HG03460 (cell line): Measurements from ENCODE around the gene SLC25A11.
"Not testable (repeated sequence)": the region's sequence is repeated elsewhere in the genome, so short reads cannot be mapped to it uniquely, and the experiment has no call there.

Source experiments
- ATAC-seq: cut with Tn5 transposase; IDR thresholded peaks from one replicate; pipeline ENCODE4 v1.9.1; 2021; ENCODE audit not compliant: unreplicated experiment

The SLC25A11 gene

DNA sequence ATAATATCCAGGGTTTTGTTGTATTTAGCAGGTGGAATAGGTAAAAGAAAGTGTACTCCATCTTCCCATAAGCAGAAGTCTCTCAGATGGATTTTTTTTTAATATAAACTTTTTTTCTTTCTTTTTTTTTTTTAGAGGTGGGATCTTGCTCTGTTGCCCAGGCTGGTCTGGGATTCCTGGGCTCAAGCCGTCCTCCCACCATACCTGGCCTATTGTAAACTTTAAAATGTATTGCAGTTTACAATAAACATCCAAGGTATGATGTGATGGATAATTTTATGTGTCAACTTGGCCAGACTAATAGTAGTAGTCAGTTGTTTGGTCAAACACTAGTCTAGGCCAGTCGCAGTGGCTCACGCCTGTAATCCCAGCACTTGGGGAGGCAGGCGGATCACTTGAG is 18.5 kb downstream of the SLC25A11 start:
- ATAC-seq: no peak

DNA sequence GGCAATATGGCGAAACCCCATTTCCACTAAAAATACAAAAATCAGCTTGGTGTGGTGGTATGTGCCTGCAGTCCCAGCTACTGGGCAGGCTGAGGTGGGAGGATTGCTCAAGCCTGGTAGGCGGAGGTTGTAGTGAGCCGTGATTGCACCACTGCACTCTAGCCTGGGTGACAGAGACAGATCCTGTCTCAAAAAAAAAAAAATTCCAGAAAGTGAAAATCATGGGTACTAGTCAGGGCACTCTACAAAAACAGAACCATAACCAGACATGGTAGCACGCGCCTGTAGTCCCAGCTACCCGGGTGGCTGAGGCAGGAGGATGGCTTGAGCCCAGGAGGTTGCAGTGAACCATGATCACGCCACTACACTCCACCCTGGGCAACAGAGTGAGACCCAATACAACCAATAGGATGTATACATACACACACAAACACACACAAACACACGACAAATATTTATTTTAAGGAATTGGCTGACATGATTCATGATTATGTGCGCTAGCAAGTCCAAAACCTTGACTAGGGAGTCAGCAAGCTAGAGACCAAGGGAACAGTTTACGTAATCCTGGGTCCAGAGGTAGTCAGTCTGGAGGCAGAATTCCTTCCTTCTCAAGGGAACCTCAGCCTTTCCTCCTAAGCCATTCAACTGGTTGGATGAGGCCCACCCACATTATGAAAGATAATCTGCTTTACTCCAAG is 19.3 kb downstream of the SLC25A11 start:
- ATAC-seq: no peak

DNA sequence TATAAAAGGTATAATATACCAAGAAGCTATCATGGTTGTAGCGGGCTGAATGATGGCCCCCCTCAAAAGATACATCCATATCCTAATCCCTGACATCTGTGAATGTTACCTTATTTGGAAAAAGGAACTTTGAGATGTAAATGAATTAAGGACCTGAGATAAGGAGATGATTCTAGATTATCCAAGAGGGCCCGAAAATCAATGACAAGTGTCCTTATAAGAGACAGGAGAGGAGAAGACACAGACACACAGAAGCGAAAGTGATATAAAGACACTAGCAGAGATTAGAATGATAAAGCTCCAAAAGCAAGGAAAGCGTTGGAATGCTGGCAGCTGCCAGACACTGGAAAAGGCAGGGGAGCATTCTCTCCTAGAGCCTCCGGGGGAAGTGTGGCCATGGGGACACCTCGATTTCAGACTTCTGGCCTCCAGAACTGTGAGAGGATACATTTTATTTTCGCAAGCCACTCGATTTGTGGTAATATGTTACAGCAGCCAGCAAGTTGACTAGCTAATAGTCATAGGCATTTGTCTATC is 20.3 kb downstream of the SLC25A11 start:
- ATAC-seq: no peak

DNA sequence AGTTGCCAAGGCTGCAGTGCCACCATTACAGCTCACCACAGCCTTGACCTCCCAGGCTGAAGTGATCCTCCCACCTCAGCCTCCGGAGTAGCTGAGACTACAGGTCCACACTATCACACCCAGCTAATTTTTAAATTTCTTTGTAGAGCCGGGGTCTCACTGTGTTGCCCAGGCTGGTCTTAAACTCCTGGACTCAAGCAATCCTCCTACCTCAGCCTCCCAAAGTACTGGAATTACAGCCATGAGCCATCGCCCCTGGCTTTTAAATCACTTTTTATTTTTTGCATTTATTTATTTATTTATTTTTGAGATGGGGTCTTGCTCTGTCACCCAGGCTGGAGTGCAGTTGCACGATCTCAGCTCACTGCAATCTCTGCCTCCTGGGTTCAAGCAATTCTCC is 25.3 kb downstream of the SLC25A11 start:
- ATAC-seq: not testable (repeated sequence)

DNA sequence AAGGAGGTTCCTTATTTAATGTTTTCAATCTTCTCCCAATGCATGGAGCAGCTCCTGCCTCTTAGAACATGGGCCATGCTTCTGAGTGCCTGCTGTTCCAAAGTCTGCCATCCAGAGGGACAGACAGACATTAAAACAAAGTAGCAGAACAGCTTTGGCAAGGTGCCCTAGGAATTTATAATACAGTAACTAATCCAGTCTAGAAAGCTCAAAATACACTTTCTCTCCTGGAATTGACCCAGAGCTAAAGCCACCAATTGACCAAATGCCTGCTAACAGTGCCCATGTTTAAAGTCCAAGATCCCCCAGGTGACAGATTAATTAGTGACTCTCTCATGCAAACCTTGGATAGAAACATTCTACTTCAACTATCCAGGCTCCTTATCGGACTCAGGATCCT is 25.9 kb downstream of the SLC25A11 start:
- ATAC-seq: no peak

DNA sequence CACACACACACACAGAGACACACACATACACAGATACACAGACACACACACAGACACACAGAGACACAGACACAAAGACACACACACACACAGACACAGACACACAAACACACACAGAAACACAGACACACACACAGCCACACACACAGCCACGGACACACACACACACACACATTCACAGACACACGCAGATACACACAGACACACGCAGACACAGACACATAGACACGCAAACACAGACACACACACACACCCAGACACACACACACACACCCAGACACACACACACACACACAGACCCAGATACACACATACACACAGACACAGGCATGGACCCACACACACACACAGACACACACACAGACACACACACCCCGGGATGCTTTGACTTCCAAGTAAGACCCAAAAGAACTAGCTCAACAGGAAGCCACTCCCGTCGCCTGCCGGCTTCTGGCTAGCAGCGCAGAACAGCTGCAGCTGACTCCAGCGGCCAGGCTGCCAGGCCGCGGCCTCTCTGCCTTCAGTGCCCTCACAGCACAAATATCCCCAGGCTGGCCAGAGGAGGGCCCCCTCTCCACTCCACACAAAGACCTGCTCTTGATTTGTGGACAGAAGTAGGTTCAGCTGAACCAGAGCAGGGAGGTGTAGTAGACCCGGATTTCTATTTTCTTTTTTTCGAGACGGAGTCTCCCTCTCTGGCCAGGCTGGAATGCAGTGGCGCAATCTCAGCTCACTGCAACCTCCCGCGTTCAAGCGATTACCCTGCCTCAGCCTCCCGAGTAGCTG is 30.9 kb downstream of the SLC25A11 start:
- ATAC-seq: no peak

- ATAC-seq: no peak
Observed at GRCh38 chr17:4908301-4908700, 31.5 kb downstream of the SLC25A11 start.

GRCh38 chr17:4906642-4907041 is 33.2 kb downstream of the SLC25A11 start:
- ATAC-seq: not testable (repeated sequence)

GRCh38 chr17:4903051-4903818 is 36.6 kb downstream of the SLC25A11 start, which contains the start of gene CHRNE:
TSS of gene CHRNE (minus strand) at chr17:4903098. CDS start at chr17:4903063, 35 bp downstream.
- ATAC-seq: no peak

- no peak for ATAC-seq
Observed at GRCh38 chr17:4902540-4902939, 37.3 kb downstream of the SLC25A11 start.

DNA sequence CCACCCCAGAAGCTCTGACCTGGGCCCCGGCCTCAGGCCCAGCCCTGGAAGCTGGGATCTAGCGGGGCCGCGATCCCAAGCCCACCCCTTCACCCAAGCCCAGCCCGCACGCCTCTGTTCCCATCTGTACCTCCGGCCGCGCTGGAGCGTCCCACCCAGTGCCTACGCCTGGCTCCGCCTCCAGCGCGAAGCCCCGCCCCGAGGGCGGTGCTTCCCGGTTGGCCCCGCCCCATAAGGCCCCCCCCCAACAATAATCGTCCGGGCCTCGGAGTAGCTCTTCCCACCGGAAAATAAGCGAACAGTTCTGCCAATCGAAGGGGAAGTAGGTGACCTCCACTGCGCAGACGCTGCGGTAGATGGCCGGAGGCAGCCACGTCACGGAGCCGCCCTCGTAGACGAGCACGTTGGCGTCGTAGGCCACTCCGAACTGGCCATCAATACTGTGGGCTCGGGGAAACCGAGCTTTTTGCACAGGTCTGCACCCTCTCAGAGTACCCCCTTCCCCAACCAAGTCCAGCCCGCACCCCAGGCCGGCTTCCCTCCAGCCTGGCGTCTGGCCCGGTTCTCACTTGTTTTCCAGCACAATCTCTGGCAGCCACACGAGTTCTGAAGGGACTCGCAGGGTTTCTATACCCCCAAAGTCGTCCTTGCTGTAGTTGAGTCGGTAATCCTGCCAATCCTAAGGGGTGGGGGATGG is 38.0 kb downstream of the SLC25A11 start:
- ATAC-seq: no peak

DNA sequence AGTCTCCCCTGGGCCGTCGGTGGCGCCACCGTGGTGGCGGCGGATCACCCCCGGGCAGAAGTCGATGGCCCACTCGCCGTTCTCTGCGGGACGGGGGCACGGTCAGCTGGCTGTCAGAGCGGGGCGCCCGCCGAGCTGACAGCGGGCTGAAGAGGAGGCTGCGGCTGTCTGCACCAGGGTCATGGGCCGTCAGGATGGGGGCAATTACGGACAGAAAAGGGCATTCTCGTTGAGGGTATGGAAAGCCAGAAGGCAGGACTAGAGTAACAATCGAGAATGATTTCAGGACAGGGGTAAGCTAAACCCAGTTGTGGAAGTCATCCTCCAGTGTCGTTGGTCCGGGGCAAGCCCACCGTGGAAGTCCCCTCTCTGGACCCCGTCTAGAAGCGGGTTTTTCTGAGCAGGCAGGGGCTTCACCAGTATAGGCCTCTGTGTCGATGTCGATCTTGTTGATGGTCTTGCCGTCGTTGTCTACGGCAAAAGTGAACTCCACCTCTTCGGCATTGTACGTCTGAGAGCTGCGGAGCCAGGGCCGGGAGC is 38.7 kb downstream of the SLC25A11 start:
- ATAC-seq: no peak

DNA sequence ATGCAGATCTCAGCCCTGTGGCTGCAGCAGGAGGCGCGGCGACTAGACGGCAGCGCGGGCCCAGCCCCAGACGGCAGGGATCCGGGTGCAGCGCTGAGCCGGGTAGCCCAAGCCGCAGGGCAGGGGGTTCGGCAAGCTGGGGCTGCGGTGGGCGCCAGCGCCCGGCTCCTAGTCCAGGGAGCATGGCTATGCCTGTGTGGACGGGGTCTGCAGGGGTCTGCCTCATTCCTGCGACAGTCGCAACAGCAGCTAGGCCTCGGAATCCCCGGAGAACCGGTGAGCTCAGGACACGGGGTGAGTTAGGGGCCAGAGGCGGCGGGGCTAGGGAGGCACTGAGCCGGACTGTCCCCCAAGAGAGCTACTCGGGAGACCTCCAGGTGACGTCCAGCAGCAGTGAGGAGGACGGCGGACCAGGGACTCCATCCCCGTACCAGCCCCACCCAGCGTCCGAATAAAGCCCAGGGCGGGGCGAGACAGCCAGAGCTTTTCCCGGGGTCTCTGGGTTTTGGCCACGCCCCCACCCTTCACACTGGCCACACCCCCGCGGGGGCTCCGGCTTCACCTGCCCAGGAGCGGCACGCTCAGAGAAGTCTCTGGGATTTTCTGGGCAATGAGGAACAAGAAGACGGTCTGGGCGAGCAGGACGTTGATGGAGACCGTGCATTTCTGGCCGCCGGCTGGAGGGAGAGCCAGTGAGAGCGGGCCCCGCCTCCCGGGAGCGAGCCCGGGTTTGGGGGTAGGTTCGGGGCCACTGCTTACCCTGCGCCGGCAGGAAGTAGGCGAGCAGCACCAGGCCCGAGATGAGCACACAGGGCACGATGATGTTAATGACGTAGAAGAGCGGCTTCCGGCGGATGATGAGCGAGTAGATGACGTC is 39.4 kb downstream of the SLC25A11 start:
- ATAC-seq: no peak

- ATAC-seq: no peak
Observed at GRCh38 chr17:4899341-4900230, 40.3 kb downstream of the SLC25A11 start, which contains the start of gene C17orf107. TSS of gene C17orf107 (plus strand) at chr17:4899536. CDS start at chr17:4899763, 227 bp downstream.

DNA sequence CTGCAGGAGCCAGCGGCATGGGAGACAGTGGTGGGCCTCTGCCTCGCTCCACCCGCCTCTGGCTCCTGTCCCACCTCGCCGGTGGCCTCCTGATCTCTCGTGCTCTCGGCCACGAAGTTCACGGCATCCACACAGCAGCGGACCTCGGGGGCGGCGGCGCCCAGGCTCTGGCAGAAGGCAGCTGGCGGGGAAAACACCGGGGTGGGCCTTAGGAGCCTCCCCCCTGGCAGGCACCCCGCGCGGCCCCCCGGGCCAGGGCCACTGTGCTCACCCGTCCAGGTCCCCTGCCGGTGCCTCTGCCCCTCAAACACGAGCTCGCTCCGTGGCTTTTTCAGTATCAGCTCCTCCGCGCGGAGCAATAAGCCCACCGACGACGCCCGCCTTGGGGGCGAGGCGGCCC is 40.9 kb downstream of the SLC25A11 start:
- no peak for ATAC-seq

DNA sequence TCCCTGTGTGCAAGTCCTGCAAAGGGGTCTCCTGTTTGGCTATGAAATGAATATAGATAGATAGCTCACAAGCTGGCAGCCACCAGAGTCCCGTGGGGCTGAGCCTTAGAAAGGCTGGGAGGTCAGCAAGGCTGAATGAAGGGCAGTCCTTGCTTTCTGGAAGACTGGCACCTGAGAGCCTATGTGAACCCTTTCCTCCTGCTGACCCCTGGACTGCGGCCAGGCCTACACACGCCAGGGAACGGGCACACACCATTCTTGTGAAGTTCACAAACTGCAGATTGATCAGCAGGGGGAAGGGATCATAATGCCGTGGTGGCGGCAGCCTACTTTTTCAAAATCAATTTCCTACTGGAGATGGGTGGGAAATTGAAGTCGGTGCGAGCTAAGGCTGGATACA is 41.5 kb downstream of the SLC25A11 start:
- ATAC-seq: no peak

- no peak for ATAC-seq
Observed at GRCh38 chr17:4897785-4898184, 42.1 kb downstream of the SLC25A11 start.

GRCh38 chr17:4897198-4897687 is 42.6 kb downstream of the SLC25A11 start:
- ATAC-seq: no peak
